DOHH2 (cell line): ENCODE measurements around the gene CNST.

Experiments used
- CTCF ChIP-seq: fragments of 200-600 bp; sonication (generic); IDR thresholded peaks from one replicate; pipeline ENCODE4 v1.5.1; 2014; ENCODE audit warnings: antibody characterized with exemption, mild to moderate bottlenecking, low read depth, low read length; ENCODE audit not compliant: poor library complexity, severe bottlenecking
- EZH2phosphoT487 ChIP-seq: fragments of 200-600 bp; sonication (generic); IDR thresholded peaks from 2 replicates; pipeline ENCODE4 v1.6.1; 2017; ENCODE audit warnings: borderline replicate concordance, mild to moderate bottlenecking, antibody characterized with exemption, low read length, moderate library complexity, mixed read lengths

- TF ChIP-seq CTCF (no peak), EZH2phosphoT487 (no peak)
Measured at GRCh38 chr1:246607462-246607861, 41.2 kb downstream of the CNST start.
